Measurements from ENCODE around the gene CHML.

CHML gene

DNA sequence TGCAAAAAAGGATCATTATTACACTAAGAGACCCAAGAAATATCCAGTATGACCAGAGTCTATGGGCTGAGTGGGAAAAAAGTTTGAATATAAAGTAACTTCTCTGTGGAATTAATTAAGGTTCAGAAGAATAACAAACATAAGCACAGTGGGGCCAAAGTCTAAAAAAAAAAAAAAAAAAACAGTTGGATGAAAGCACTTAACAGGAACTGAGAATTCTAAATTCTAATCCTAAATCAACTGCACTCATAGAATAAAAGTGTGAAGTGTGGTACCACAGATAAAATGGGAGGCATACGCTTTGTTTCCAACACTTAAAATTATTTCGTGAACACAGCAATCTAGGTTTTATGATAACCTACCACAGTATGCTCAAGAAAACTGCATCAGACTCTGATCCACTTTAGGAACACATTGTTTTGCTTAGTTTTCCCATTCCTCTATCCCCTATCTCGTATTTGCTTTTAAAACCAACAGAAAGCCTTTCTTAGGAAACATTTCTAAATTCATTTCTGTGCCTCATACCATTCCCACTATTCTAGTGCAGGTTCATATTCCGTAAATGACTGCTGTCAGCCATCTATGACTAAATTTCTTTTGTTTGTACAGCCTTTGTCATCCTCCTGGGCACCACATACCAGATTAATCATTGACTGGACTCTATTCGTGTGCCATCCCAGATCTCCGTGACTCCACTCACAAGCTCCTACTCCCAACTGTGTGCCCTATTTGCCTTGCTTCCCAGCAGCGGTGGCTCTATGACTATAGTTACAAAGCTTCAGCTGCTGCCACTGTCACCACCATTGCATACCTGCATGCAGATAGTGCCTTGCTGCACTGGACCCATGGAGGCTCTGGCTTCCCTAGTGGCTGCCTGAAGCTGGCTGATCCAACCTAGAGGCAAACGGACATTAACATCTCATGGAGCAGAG is 24.9 kb downstream of the CHML start:
- no peak for DNase-seq (ENCODE audit: low spot score)

DNA sequence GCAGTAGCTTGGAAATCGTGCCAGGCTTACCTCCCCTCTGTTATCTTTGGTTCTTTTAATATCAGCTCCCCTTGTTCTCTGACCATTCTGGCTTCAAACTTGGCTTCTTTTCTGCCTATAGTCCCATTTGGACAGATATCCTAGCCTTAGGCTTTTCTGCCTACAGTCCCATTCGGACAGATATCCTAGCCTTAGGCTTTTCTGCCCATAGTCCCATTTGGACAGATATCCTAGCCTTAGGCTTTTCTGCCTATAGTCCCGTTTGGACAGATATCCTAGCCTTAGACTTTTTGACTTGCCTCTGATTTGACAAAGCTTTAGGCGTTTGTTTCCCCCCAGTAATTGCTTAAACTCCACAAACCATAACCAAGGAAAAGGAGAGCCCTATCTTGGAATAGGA is 25.6 kb downstream of the CHML start:
- DNase-seq (ENCODE audit: low spot score): no peak

DNA sequence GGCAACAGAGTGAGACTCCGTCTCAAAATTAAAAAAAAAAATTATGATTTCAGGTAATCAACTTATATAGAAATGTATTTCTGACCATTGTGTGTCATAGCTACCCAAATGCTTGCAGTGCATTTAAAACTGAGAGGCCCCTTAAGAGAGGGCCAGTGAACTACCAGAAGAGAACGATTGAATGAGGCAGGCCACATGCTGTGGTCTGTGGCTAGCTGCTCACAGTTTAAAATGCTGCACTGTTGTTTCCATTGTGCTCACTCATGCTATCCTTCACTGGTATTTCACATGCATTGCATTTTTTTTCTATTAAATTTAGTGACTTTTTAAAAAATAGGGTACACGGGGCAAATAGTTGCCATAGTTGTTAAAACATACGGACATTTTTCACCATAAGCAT is 26.0 kb downstream of the CHML start:
- DNase-seq (ENCODE audit: low spot score): no peak

DNA sequence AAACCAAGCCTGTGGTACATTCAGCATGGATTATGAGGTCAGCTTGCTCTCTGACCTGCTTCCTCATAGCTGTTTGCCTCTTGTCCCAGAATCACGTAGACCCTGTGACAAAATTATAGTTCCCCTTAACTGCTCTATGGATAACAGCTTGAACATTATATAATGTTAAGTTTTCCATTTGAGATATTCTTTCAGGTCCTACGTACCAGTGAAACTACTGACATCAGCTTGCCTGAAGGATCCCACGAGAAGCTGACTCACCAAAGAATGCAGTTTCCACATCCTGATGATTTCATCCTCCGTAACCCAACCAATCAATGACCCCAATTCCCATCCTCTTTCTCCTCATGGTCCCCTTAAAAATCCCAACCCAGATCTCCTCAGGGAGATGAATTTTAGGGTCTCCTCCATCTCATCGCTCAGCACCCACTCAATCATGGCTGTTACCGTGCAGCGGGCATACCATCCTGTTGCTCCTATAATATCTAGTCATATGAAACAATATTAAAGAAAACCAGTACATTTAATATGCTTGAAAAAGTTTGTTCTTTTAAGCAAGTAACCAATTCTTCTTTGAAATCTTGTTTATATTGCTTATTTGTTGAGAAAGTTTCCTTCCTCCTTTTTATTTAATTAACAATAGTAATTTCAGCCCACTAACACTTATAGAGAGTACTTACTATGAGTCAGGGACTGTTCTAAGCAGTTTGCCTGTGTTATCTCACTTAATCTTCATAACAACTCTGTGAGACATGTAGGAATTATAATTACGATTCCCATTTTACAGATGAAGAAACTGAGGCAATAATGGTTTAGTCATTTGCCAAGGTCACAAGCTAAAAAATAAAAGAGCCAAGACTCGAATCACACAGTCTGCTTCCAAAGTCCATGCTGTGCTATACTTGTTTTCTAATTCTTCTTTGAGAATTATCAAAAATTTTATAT is 27.4 kb downstream of the CHML start:
- peak; percentile 22 for DNase-seq (ENCODE audit: low spot score)

DNA sequence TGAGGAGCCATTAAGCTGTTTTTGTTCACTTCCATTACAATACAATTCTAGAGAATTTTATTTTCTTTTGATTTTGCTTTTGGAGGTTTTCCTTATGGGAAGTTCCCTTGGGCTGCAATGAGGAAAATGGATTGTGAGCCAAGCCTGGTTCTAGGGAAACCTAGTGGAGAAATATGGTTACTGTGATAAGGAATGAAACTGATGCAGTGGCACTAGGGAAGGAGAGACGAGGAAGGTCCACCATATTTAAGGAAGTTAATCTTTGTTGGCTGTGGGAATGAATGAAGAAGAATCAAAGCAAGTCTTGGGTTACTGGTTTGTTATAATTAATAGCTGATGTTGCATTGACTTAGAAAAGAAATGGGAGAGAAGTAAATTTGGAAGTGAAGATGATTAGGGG is 28.4 kb downstream of the CHML start:
- no peak for DNase-seq (ENCODE audit: low spot score)

DNA sequence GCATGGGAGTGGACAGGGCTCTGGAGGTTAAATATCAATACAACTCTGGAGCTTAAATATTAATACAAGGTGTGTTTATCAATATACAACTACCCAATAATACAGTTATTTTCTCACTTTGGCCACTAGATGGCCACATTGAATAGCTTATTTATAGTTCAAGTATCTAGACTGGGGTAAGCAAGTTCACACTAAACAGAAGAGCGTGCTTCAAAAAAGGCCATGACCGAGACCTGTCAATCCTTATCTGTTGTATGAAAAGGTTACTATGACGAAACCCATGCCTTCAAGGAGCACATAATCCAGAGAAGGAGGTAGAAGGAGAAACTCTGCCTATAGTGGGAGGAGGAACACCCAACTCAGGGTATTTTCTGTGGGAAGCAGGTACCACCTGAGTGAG is 29.1 kb downstream of the CHML start:
- DNase-seq (ENCODE audit: low spot score): peak; percentile 56

DNA sequence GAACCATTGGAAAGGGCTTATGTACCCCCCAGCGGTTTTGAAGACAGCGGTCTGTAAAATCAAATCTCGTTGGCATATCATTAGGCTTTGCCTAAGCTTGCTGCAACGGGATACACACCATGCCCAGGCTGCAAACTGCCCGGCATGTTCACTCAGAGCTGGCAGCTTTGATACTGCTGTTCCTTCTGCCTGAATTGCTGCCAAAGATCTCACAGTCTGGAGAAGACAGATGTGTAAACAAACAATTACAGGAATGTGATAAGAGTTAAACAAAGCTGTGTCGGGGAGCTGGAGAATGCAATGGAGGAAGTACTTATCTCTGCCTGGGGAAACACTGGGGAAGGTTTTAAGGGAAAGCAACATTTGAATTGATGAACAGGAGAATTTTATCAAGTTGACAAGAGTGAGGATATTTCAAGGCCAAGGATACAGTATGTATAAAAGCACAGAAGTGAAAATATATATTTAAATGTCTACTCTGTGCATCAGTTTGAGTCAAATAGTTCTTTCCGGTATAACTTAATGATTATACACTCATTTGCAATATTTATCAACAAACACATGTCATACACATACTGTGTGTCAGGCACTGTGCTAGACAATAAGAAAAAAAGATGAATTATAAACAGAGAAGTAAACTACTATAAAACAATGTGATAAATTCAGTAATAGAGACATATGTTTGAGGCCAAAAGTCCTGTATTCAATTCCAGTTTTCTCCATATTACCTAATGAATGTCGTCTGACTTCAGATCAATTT is 29.9 kb downstream of the CHML start:
- DNase-seq (ENCODE audit: low spot score): no peak

DNA sequence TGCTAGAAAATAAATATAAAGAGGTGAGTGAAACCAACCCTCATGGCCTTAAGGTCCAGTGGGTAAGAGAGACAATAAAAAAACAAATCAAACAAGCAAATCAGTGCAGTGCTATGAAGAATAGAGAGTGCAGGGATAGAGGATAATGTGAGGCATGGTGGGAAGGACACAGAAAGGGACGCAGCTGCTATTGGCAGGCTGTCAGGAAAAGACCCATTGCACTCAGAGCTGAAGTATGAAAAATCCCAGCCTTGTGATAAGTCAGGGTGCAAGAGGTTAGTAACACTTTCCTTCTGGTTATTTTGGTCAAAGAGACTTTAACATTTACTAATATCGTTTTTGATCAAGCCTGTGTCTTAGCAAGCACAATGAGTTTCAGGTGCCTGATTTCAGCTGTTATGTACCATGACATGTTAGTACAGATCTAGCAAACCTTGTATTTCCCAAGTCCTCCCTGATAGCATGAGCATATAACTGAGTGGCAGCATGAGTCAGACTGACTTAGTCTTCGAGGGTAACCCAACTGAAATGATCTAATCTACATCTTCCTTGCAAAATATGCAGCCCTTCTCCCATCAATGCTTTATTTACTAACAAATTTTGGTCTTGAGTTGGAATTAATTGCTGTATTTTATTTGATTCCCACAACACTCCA is 31.7 kb downstream of the CHML start:
- no peak for DNase-seq (ENCODE audit: low spot score)

DNA sequence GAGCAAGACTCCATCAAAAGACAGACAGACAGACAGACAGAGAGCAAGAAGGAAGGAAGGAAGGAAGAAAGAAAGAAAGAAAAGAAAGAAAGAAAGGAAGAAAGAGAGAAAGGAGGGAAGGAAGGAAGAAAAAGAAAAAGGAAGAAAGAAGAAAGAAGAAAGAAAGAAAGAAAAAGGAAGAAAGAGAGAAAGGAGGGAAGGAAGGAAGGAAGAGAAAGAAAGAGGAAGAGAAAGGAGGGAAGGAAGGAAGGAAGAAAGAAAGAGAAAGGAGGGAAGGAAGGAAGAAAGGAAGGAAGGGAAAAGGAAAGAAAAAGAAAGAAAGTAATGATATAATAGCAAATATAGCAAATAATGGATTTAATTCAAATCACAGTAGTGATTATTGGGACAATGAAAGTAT is 32.7 kb downstream of the CHML start:
- DNase-seq (ENCODE audit: low spot score): no peak

DNA sequence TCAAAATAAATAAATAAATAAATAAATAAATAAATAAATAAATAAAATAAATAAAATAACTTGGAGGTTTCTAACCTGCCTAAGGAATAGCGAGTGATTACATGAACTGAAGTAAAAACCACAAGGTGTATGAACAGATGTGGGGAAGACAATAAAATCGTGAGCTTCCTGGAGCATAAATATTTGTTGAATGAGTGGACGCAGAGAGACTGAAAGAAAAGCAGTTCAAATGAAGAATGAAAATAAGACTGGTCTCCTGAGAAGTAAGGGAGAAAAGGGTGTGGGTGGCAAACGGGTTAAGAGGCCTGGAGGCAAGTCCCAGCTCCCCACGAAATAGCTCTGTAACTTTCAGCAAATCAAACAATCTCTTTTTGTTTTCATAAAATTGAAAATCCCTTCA is 33.6 kb downstream of the CHML start:
- DNase-seq (ENCODE audit: low spot score): no peak

DNA sequence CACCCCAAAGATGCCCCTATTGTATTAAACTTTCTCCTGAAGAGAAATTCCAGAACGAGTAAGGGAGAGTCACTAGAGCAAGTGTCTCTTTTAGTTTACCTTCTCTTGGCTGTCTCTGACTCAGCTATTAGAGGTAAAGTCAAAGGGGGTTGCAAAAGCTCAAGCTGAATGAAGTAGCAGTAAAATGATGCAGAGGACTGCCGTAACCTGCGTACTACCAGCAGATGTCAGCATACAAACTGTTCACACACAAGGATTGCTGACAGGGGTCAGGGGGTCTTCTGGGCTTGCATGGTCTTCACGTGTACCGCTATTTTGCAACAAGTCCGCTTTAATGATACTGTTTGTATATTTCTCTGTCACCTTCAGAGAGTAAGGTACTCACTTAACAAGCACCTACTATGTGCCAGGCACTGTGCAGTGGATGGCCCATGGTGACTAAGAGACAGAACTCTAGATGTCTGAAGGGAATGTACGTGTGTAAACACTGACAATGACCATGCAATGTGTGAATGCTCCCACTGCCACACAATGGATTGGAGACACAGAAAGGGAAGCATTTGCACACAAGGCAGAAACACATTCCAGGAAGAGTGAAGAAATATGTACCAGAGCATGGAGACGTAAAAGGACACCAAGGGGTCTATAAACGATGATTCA is 34.9 kb downstream of the CHML start:
- DNase-seq (ENCODE audit: low spot score): no peak

DNA sequence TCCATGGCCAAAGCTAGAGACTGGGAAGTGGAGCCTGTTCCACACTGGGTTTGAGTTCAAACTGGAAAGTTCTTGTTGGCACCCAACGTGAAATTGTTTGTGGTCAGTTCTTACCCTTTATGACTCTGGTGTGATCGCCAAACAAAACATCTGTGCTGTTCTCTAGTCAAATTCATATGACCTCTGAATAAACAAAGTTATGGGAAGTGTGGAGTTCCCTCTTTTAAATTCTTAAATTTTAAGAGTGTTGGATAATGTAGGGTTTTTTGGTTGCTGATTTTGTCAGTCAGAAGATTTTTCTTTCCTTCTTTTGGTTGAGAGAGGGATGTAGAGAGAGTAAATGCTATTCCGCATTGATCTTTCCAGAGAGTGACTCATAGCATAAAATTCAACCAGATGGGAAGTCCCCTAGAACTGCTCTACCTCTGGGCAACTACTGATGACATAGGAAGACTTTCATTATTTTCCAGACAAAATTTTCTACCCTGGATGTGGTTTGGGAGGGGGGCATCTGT is 36.4 kb downstream of the CHML start:
- no peak for DNase-seq (ENCODE audit: low spot score)

DNA sequence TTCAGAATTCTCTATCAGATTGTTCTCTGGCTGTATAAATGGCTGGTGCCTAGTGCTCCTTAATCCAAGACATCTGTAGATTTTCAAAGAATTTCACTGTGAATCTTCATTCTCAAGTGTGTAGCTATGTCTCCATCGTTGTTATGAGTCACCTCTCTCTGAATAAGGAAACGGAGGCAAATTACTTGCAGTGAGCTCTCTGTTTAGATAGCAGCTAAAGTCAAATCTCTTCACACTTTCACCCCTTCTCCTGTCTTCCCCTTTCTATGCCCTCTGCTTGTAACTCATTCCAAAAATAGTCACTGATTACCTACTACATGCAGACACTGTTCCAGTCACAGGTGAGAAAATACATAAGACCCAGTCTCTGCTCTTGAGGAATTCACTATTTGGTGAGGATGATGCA is 39.7 kb downstream of the CHML start:
- no peak for DNase-seq (ENCODE audit: low spot score)

DNA sequence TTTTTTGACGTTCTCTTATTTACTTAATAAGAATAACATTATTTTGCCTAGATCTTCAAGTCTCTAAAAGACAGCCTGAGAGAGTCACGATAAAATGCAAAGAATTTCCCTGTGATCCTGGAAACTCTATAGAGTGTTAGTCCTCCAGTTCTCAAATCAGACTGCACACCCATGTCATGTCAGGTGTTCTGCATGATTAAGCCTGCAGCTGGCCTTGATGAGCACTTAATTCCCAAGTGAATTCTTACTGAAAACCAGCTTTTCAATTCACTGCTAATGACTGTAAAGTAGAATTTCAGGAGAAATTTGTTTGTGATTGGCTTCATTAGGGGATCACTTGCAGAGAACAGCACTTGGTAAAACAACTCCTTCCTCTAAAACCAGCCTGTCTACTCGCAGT is 41.9 kb downstream of the CHML start:
- no peak for DNase-seq (ENCODE audit: low spot score)

DNA sequence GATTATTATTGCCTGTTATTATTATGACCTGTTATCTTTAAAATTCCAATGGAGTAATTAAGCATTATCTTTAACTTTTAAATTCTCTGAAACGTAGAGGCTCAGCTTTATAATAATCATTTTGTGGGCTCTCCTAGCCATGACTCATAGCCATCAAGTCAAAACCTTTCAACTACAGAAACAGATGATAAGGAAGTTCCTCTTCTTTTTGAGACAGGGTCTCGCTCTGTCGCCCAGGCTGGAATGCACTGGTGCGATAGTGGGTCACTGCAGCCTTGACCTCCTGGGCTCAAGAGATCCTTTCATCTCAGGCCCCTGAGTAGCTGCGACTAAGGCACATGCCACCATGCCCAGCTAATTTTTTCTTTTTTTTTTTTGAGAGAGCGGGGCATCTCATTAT is 43.5 kb downstream of the CHML start:
- no peak for DNase-seq (ENCODE audit: low spot score)

DNA sequence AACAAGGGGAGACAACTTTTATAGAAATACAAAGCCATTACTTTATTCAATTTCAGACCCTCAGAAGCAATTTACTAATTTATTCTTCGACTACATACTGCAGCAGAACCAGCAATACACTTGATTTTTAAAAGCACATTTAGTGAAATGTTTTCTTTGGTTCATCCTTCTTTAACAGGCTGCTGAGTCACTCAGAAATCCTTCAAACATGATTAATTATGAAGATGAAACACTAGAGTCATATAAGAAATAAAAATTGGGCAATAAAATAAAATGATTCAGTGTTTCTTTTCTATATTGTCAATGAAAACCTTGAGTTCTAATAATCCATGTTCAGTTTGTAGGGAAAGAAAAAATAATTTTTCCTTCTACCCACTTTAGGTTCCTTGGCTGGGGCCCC is 47.0 kb downstream of the CHML start:
- DNase-seq (ENCODE audit: low spot score): no peak

DNA sequence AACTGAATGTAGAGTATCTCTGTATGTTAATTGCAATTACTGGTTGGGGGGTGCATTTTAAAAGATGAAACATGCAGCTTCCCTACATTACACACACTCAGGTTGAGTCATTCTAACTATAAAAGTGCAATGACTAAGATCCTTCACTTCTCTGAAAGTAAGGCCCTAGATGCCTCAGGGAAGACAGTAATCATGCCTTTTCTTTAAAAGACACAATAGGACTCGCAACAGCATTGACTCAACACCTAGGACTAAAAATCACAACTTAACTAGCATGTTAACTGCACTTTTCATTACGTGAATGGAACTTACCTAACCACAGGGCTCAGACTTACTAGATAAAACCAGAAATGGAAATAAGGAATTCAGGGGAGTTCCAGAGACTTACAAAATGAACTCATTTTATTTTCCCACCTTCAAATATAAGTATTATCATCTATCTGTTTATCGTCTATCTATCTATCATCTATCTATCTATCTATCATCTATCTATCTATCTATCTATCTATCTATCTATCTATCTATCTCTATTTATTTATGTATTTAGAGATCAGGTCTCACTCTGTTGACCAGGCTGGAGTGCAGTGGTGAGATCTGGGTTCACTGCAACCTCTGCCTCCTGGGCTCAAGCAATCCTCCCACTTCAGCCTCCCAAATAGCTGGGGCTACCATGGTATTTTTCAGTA is 47.8 kb downstream of the CHML start:
- DNase-seq (ENCODE audit: low spot score): no peak

DNA sequence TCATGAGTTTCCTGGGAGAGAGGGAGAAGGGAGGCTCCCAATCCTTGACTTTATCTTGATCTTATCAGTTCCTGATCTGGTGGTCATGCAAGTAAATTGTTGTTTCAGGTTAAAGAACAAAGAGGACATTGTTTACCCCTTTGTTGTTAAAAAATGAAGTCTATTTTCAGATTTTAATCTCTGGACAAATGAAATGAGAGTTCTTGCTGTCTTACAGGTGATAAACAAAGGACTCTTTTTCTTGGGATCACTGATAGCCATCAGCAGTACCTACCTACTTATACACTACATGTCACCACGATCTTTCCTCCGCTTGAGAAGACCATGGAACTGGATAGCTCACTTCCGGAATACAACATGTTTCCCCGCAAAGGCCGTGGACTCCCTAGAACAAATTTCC is 48.4 kb downstream of the CHML start:
- DNase-seq (ENCODE audit: low spot score): no peak

DNA sequence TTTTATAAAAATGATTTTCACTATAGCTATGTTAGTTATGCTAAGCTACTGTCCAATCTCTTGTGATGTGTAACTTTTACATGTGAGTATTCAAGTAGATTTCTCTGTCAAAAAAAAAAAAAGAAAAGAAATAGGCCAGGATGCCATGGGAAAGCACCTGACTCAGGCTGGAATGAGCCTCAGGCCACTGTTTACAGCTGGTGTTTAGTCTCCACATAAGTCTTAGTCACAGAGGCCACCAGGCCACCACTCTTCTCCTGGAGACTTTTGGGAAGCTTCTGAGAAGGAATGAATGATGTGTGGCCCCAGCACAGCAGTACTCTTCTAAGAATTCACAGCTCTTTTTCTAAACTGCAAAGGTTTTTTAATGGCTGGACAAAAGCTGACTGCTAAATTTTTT is 48.9 kb downstream of the CHML start:
- no peak for DNase-seq (ENCODE audit: low spot score)

DNA sequence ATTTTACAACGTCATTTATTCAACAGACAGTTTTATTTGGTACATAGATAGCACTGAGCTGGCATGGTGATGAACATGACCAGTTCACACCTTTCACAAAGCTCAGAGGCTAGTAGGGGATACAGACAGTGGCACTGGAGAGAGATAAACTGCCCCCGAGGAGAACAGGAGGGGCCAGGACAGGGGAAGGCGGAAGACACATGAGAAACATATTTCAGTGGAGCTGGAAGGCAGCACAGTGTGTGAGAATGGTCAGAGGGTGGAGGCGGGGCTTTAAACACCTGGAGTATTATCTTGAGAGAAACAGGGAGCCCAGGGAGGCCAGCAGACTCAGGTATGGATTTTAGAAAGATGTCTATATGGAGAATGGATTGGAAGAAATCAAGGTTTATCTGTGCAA is 49.5 kb downstream of the CHML start:
- DNase-seq (ENCODE audit: low spot score): no peak
